ENCODE measurements around the gene FLYWCH2.

The FLYWCH2 gene, protein sequence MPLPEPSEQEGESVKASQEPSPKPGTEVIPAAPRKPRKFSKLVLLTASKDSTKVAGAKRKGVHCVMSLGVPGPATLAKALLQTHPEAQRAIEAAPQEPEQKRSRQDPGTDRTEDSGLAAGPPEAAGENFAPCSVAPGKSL

GRCh38 chr16:2882650-2883457, at the start of gene FLYWCH2:
Gene FLYWCH2 (plus strand): TSS chr16:2883215. CDS start chr16:2896450, 13,235 bp downstream.
- intact Hi-C loops (cut with DNase I): loop anchor here (1.0 kb wide), 1 partner anchor 22 kb away; no protein-coding TSS in a partner anchor
- peak; percentile 97 to 100 (median 99) for DNase-seq

DNA sequence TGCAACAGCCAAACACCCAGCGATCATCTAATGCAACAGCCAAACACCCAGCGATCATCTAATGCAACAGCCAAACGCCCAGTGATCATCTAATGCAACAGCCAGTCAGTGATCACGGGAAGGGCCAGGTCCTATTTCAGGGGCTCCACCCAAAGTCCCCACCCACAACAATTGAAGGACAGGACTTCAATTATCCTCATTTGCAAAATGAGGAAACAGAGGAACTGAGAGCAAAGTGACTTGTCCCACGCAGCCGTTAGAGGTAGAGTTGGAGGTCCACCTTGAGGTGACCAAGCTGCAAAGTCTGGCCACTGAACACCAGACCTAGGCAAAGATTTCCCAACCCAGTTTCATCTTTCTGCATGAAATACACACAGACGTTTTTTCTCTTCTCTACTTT, 49.2 kb upstream of the FLYWCH2 start:
- DNase-seq: no peak
- intact Hi-C loops (cut with DNase I): no loop called here

GRCh38 chr16:2834968-2835367, 48.0 kb upstream of the FLYWCH2 start:
- intact Hi-C loops (cut with DNase I): no loop called here
- no peak for DNase-seq

DNA sequence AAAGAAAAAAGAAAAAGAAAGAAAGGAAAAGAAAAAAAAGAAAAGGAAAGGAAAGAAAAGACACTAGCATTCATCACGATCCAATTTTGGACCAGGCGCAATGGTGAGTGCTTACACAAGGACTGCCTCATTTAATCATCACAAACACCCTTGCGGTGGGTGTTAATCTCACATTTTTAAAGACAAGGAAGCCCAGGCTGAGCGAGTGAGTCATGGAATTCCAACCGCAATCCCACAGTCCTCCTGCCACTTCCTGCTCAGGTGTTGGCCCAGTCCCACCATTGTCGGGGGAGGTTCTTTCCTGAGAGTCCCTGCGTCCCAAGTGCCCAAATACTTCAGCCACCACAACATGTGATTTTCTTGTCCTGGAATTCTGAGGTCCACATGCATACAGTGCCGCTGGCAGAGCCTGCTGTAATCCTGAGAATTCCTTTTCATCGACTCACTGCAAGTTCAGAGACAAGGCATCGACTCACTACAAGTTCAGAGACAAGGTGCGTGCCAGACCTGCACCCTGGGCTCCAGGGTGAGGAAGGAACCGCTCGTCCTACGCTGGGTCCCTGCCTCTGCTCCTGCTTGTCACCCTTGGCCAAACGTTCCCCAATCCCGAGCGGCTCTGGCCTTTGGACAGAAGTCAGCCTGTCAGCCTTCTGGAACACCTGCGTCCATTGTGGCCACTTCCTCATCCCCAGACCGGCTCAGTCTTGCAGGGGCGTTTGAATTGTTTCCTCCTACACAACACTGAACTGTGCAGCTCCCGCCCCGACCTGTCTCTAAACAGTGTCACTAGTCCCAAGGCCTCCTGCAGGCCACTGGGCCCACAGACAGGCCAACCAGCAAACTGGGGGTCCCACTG, 47.1 kb upstream of the FLYWCH2 start:
- intact Hi-C loops (cut with DNase I): no loop called here
- DNase-seq: no peak

DNA sequence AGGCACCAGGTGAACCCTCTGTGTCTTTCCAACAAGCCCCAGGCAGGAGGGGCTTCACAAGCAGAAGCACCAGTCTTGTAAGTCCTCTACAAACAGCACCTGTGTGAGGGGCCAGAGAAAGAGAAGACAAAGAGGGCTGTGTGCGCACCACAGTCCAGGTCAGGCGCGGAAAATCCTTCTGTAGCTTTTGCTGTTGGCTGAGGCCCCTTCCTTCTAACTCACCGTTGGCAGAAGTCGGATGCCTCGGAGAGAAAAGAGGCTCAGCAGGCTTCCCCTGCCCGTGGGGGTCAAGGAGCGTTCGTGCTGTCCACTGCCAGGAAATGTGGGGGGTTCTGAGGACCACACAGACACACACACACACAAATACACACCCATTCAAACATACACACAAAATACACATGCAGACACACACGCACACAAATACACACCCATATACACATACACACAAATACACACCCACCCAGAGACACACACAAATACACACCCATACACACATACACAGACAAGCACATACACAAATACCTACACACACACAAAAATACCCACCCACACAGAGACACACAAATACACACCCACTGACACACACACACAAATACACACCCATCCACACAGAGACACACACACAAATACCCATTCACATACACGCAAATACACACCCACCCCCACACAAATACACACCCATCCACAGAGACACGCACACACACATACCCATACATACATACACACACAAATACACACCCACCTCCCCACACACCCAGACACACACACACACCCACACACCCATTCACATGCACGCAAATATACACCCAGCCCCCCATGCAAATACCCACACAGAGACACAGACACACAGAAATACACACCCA, 46.1 kb upstream of the FLYWCH2 start:
- intact Hi-C loops (cut with DNase I): no loop called here

GRCh38 chr16:2838928-2839327, 44.1 kb upstream of the FLYWCH2 start:
- intact Hi-C loops (cut with DNase I): no loop called here

More for the DNA sequence above, 46.1 kb upstream of the FLYWCH2 start:
- DNase-seq: no peak

GRCh38 chr16:2839650-2840450, 43.2 kb upstream of the FLYWCH2 start:
- intact Hi-C loops (cut with DNase I): no loop called here
- DNase-seq: no peak

More at GRCh38 chr16:2838928-2839327, 44.1 kb upstream of the FLYWCH2 start:
- DNase-seq: peak; percentile 39 to 87 (median 70)

DNA sequence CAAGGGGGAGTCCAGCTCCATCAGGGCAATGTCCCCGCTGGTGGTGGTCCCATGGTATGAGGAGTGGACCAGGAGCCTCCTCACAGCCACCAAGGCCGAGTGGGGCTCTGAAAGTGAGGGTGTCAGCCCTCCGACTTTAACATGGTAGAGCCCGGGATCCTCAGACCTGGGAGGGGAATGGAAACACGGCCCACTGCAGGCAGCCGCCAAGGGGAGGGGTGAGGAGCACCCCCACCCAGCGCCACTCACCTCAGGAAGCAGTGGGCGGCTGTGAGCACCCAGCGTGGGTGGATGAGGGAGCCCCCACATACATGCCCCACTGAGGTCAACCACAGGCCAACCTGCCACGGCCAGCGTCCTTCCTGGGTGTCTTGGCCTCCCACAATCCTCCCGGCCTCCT, 42.1 kb upstream of the FLYWCH2 start:
- intact Hi-C loops (cut with DNase I): no loop called here
- DNase-seq: no peak

- no peak for DNase-seq
- intact Hi-C loops (cut with DNase I): no loop called here
These were observed 41.2 kb upstream of the FLYWCH2 start for GRCh38 chr16:2841606-2842339.

DNA sequence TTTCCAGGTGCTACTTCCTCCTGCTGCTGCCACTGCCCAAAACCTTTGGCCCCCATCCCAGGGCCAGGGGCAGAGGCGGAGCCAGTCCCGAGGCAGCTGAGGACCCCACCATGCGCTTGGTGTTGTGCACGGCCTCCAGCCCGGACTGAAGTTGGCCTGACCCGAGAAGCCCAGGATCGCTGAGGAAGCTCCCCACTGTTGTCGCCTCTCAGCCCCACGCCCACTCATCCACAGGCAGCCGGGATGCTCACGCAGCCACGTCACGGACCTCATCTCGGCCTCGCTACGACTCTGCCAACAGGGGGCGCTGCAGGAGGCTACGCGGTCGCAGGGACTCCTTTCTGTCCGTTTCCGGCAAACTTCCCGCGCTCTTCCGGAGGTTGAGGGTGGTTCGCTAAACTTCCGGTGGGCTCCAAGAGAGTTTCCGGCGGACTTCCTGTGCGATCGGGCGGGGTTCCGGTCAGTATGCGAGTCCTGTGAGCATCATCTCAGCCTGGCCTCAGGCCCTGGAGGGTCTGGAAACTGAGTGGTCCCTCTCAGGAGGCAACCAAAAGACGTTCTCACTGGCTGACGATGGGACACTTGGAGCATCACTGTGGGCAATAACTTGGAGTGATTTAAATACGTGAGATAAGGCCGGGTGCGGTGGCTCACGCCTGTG, 40.5 kb upstream of the FLYWCH2 start:
- peak in 36 of 42 donors; percentile 4 to 70 (median 32) for DNase-seq

GRCh38 chr16:2843526-2843925, 39.5 kb upstream of the FLYWCH2 start:
- no peak for DNase-seq
- intact Hi-C loops (cut with DNase I): no loop called here

More for the DNA sequence above, 40.5 kb upstream of the FLYWCH2 start:
- intact Hi-C loops (cut with DNase I): no loop called here

GRCh38 chr16:2845116-2845515, 37.9 kb upstream of the FLYWCH2 start:
- no peak for DNase-seq
- intact Hi-C loops (cut with DNase I): no loop called here

- intact Hi-C loops (cut with DNase I): no loop called here
- no peak for DNase-seq
These were observed 36.3 kb upstream of the FLYWCH2 start for GRCh38 chr16:2846511-2847310.

GRCh38 chr16:2848933-2849725, 33.9 kb upstream of the FLYWCH2 start:
- intact Hi-C loops (cut with DNase I): no loop called here
- DNase-seq: no peak

All from head of caudate nucleus (tissue), 42 donors.